Endodermal cell (in vitro differentiated cells): Measurements from ENCODE around the gene SLC35E3. TPM values are rescaled to one million over a fixed set of nuclear protein-coding genes. Genes with fewer than 3 reads are reported as not detected.

ENCODE experiments used
- DNase-seq: peaks from one replicate; pipeline ENCODE4 v3.0.0-alpha.2; 2017
- H3K27ac ChIP-seq: 2 replicates; pipeline ENCODE4 v1.5.1; 2013; ENCODE audit warnings: mild to moderate bottlenecking, low read depth, low read length, moderate library complexity
- H3K27me3 ChIP-seq: 2 replicates; pipeline ENCODE4 v1.6.1; 2013; ENCODE audit warnings: mild to moderate bottlenecking, low read length, moderate library complexity; ENCODE audit not compliant: insufficient read depth, control insufficient read depth, poor library complexity, severe bottlenecking
- H3K36me3 ChIP-seq: 2 replicates; pipeline ENCODE4 v1.7.0; 2013; ENCODE audit warnings: mild to moderate bottlenecking, low read length, moderate library complexity; ENCODE audit not compliant: control insufficient read depth, insufficient read depth
- H3K4me1 ChIP-seq: one replicate; pipeline ENCODE4 v1.7.0; 2013; ENCODE audit warnings: low read length; ENCODE audit not compliant: control insufficient read depth, insufficient read depth
- H3K4me3 ChIP-seq: 2 replicates; pipeline ENCODE4 v1.5.1; 2013; ENCODE audit warnings: mild to moderate bottlenecking, low read length, moderate library complexity
- H3K9ac ChIP-seq: 2 replicates; pipeline ENCODE4 v1.6.1; 2013; ENCODE audit warnings: mild to moderate bottlenecking, low read length, moderate library complexity; ENCODE audit not compliant: poor library complexity, severe bottlenecking; ENCODE audit errors: extremely low read depth
- H3K9me3 ChIP-seq: 2 replicates; pipeline ENCODE4 v1.6.1; 2013; ENCODE audit warnings: mild to moderate bottlenecking, low read length, moderate library complexity; ENCODE audit not compliant: control insufficient read depth
- H3K27ac Mint-ChIP-seq: 2 replicates; pipeline ENCODE4 v1.8.0; 2020; ENCODE audit warnings: mixed read lengths
- H3K27me3 Mint-ChIP-seq: 2 replicates; pipeline ENCODE4 v1.8.0; 2021; ENCODE audit warnings: mild to moderate bottlenecking, mixed read lengths; ENCODE audit not compliant: insufficient read depth
- H3K36me3 Mint-ChIP-seq: 2 replicates; pipeline ENCODE4 v1.8.0; 2020; ENCODE audit warnings: low read depth, mixed read lengths
- H3K4me1 Mint-ChIP-seq: 2 replicates; pipeline ENCODE4 v1.8.0; 2020; ENCODE audit warnings: mixed read lengths
- H3K4me3 Mint-ChIP-seq: 2 replicates; pipeline ENCODE4 v1.8.0; 2020; ENCODE audit warnings: mild to moderate bottlenecking, moderate library complexity, mixed read lengths
- H3K9me3 Mint-ChIP-seq: 2 replicates; pipeline ENCODE4 v1.8.0; 2020; ENCODE audit warnings: mild to moderate bottlenecking, mixed read lengths
- WGBS, 2 experiments: methylation state at CpG; one replicate each; pipeline versions ENCODE4 v1.1.5 to v1.1.7; 2013; ENCODE audit warnings: missing lambda C conversion rate in 2 of 2, mixed read lengths in 1 of 2; ENCODE audit not compliant: insufficient coverage in 1 of 2, insufficient read length in 1 of 2; 5-methylcytosine and 5-hydroxymethylcytosine counted together
- total RNA-seq, 2 donors: library from RNA; stranded (reverse); fragmentation: NEBNext Ultra II Directional in 1 of 2; extraction: Animal tissue kit (Norgen Biotek cat#: 25700) in 1 of 2; gene quantifications; 2 replicates in 1 of 2; 3 replicates in 1 of 2; pipeline ENCODE4 v1.2.1, GENCODE V29; 2021
- TF ChIP-seq, protein P1 (sequence below): fragments of 200-600 bp; sonication (generic); conservative IDR thresholded peaks from 2 replicates; pipeline ENCODE4 v1.5.0; 2021; ENCODE audit warnings: antibody characterized with exemption, mild to moderate bottlenecking

Gene SLC35E3
- total RNA-seq, 2 donors from 2014 or later = 12.6 to 12.7 TPM

- TF ChIP-seq, protein P1, sequence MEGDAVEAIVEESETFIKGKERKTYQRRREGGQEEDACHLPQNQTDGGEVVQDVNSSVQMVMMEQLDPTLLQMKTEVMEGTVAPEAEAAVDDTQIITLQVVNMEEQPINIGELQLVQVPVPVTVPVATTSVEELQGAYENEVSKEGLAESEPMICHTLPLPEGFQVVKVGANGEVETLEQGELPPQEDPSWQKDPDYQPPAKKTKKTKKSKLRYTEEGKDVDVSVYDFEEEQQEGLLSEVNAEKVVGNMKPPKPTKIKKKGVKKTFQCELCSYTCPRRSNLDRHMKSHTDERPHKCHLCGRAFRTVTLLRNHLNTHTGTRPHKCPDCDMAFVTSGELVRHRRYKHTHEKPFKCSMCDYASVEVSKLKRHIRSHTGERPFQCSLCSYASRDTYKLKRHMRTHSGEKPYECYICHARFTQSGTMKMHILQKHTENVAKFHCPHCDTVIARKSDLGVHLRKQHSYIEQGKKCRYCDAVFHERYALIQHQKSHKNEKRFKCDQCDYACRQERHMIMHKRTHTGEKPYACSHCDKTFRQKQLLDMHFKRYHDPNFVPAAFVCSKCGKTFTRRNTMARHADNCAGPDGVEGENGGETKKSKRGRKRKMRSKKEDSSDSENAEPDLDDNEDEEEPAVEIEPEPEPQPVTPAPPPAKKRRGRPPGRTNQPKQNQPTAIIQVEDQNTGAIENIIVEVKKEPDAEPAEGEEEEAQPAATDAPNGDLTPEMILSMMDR = no peak
These were observed 48.8 kb downstream of the SLC35E3 start for GRCh38 chr12:68794653-68795251.

GRCh38 chr12:68796399-68796798, 50.4 kb downstream of the SLC35E3 start:
- TF ChIP-seq, protein P1 = no peak
- no peak overlapping the region for H3K27ac Mint-ChIP-seq
- peaks cover 2% of the 10 kb centered on the region for H3K27me3 Mint-ChIP-seq
- no peaks in the 10 kb centered on the region for H3K36me3 Mint-ChIP-seq
- H3K9me3 ChIP-seq = no peaks in the 10 kb centered on the region
- H3K9ac ChIP-seq = no peak overlapping the region
- no peak for DNase-seq
- no peaks in the 10 kb centered on the region for H3K27me3 ChIP-seq
- no peaks in the 10 kb centered on the region for H3K9me3 Mint-ChIP-seq
- 92 to 98% methylated on average over 11 to 15 of the region's 15 CpGs for WGBS, 2 experiments
- no peak overlapping the region for H3K27ac ChIP-seq
- H3K36me3 ChIP-seq = no peaks in the 10 kb centered on the region
- no peak overlapping the region for H3K4me3 Mint-ChIP-seq
- H3K4me1 Mint-ChIP-seq = no peaks in the 10 kb centered on the region
- H3K4me1 ChIP-seq = no peaks in the 10 kb centered on the region
- H3K4me3 ChIP-seq = no peak overlapping the region

More at GRCh38 chr12:68794653-68795251, 48.8 kb downstream of the SLC35E3 start:
- H3K4me3 ChIP-seq = no peak overlapping the region
- H3K9me3 ChIP-seq = no peaks in the 10 kb centered on the region
- Mint-ChIP-seq H3K36me3 (no peaks in the 10 kb centered on the region), H3K4me3 (no peak overlapping the region), H3K27ac (no peak overlapping the region), H3K9me3 (no peaks in the 10 kb centered on the region), H3K4me1 (no peaks in the 10 kb centered on the region), H3K27me3 (peaks cover 2% of the 10 kb centered on the region)
- no peak overlapping the region for H3K27ac ChIP-seq
- 89 to 92% methylated on average over 2 to 3 of the region's 3 CpGs for WGBS, 2 experiments
- H3K27me3 ChIP-seq = no peaks in the 10 kb centered on the region
- no peak for DNase-seq
- no peaks in the 10 kb centered on the region for H3K36me3 ChIP-seq
- H3K4me1 ChIP-seq = no peaks in the 10 kb centered on the region
- H3K9ac ChIP-seq = no peak overlapping the region

- TF ChIP-seq, protein P1 = no peak
- H3K27me3 ChIP-seq = no peaks in the 10 kb centered on the region
- no peaks in the 10 kb centered on the region for H3K36me3 ChIP-seq
- no peak overlapping the region for H3K4me3 Mint-ChIP-seq
- H3K27ac ChIP-seq = no peak overlapping the region
- no peaks in the 10 kb centered on the region for H3K4me1 ChIP-seq
- no peak overlapping the region for H3K9ac ChIP-seq
- 67% methylated on average over 1 of the region's 1 CpG; no CpG with 5 or more reads in 1 of the 2 experiments for WGBS, 2 experiments
- no peak overlapping the region for H3K27ac Mint-ChIP-seq
- H3K27me3 Mint-ChIP-seq = peaks cover 2% of the 10 kb centered on the region
- no peak overlapping the region for H3K4me3 ChIP-seq
- no peaks in the 10 kb centered on the region for H3K9me3 Mint-ChIP-seq
- H3K9me3 ChIP-seq = no peaks in the 10 kb centered on the region
- no peak for DNase-seq
- no peaks in the 10 kb centered on the region for H3K4me1 Mint-ChIP-seq
- H3K36me3 Mint-ChIP-seq = no peaks in the 10 kb centered on the region
These were observed 52.9 kb downstream of the SLC35E3 start for GRCh38 chr12:68798882-68799234.
